CD4-positive, alpha-beta T cell (primary cell): ENCODE data around the gene ATG9A. TPM values are rescaled to one million over a fixed set of nuclear protein-coding genes. Genes with fewer than 3 reads are reported as not detected.

Experiments used
- ATAC-seq: fragments of 200-7000 bp; cut with Tn5 transposase; one replicate; pipeline ENCODE4 v1.10.0; 2022; ENCODE audit warnings: mild to moderate bottlenecking; ENCODE audit not compliant: poor library complexity
- CTCF ChIA-PET: fragments of 350-600 bp; sonication (Branson Sonifier 250); formaldehyde crosslinking; loops from one replicate; lab custom pipeline; 2021; ENCODE audit warnings: antibody characterized with exemption, inconsistent platforms; lab: Charles Lee
- POLR2A ChIA-PET: fragments of 350-600 bp; sonication (Branson Sonifier 250); formaldehyde crosslinking; loops from one replicate; lab custom pipeline; 2021; ENCODE audit warnings: antibody characterized with exemption, inconsistent platforms; lab: Charles Lee
- DNase-seq, 14 experiments: peaks; one replicate each; pipeline ENCODE4 v3.0.0-alpha.2; 2013 to 2020; ENCODE audit warnings: mixed read lengths in 2 of 14
- H3K27ac ChIP-seq, 2 donors: one replicate each; pipeline versions ENCODE4 v1.5.1 to v1.7.0; 2013; ENCODE audit warnings: low read length in 2 of 2, low read depth in 1 of 2, mild to moderate bottlenecking in 1 of 2
- H3K27me3 ChIP-seq, 2 experiments: 1 replicate in 1 of 2; 2 replicates in 1 of 2; pipeline versions ENCODE4 v1.6.1 to v1.7.0; 2013; ENCODE audit warnings: low read length in 2 of 2, control low read depth in 1 of 2, mild to moderate bottlenecking in 1 of 2, moderate library complexity in 1 of 2; ENCODE audit not compliant: insufficient read depth in 2 of 2, control insufficient read depth in 1 of 2
- H3K36me3 ChIP-seq: one replicate; pipeline ENCODE4 v1.6.1; 2013; ENCODE audit warnings: low read length, control low read depth; ENCODE audit not compliant: insufficient read depth
- H3K4me1 ChIP-seq: one replicate; pipeline ENCODE4 v1.6.1; 2013; ENCODE audit warnings: low read length, control low read depth; ENCODE audit not compliant: insufficient read depth
- H3K4me3 ChIP-seq: one replicate; pipeline ENCODE4 v1.5.1; 2013; ENCODE audit warnings: mild to moderate bottlenecking, low read length, moderate library complexity
- H3K9me3 ChIP-seq, 2 experiments: 1 replicate in 1 of 2; 2 replicates in 1 of 2; pipeline versions ENCODE4 v1.6.1 to v1.7.0; 2013; ENCODE audit warnings: low read length in 2 of 2, mild to moderate bottlenecking in 2 of 2, control low read depth in 1 of 2, moderate library complexity in 1 of 2; ENCODE audit not compliant: control insufficient read depth in 1 of 2, insufficient read depth in 1 of 2
- H3K27ac Mint-ChIP-seq: one replicate; pipeline ENCODE4 v1.8.0; 2020; ENCODE audit warnings: mixed read lengths
- H3K27me3 Mint-ChIP-seq: one replicate; pipeline ENCODE4 v1.8.0; 2021; ENCODE audit warnings: mixed read lengths
- H3K36me3 Mint-ChIP-seq: one replicate; pipeline ENCODE4 v1.8.0; 2021; ENCODE audit warnings: low read depth, mixed read lengths
- H3K4me1 Mint-ChIP-seq: one replicate; pipeline ENCODE4 v1.8.0; 2021; ENCODE audit warnings: low read depth, mixed read lengths
- H3K4me3 Mint-ChIP-seq: one replicate; pipeline ENCODE4 v1.8.0; 2020; ENCODE audit warnings: mild to moderate bottlenecking, mixed read lengths
- H3K9me3 Mint-ChIP-seq: one replicate; pipeline ENCODE4 v1.8.0; 2020; ENCODE audit warnings: mixed read lengths
- CTCF ChIP-seq: fragments of 200-600 bp; IDR thresholded peaks from one replicate; pipeline ENCODE4 v1.8.0; 2022; ENCODE audit warnings: antibody characterized with exemption, mild to moderate bottlenecking
- intact Hi-C, 2 experiments: fragments of 100-400 bp; cut with DNase I in 1 of 2; cut with micrococcal nuclease in 1 of 2; formaldehyde crosslinking; loops; one replicate each; pipeline versions ENCODE4 v1.15.1 to v1.9.0; 2023 to 2025; cut with DNase I, micrococcal nuclease
- total RNA-seq, 174 experiments: library from RNA in 2 of 174; stranded (reverse) in 2 of 174; gene quantifications; one replicate each; pipeline ENCODE4 v1.2.3 and lab custom pipeline; 2021 to 2026

Gene ATG9A
- total RNA-seq, 2 experiments from 2014 or later, result 105 to 106 TPM

GRCh38 chr2:219221957-219222518, 7.4 kb downstream of the ATG9A start:
- POLR2A ChIA-PET, result interaction anchor here (1.4 to 6.7 kb wide), 3 partner anchors 7 to 45 kb away, joined by 3 to 63 read pairs (median 49); partner anchors contain the start of genes ANKZF1, ATG9A, CNPPD1 and TUBA4A
- intact Hi-C loops, result no loop called here

GRCh38 chr2:219220652-219221402, 8.6 kb downstream of the ATG9A start:
- intact Hi-C loops, result no loop called here
- H3K36me3 Mint-ChIP-seq, result peaks cover 73% of the 10 kb centered on the region
- peaks cover 31% of the 10 kb centered on the region for H3K4me1 Mint-ChIP-seq
- H3K27ac ChIP-seq, result no peak overlapping the region
- peaks cover 26% of the 10 kb centered on the region for H3K4me1 ChIP-seq
- ATAC-seq (no peak), DNase-seq (no peak)
- TF ChIP-seq CTCF, result no peak
- H3K9me3 ChIP-seq, result no peaks in the 10 kb centered on the region
- ChIA-PET CTCF (no interaction called here), POLR2A (interaction anchor here (0.5 to 6.7 kb wide), 4 partner anchors 9 to 813 kb away, joined by 3 to 63 read pairs (median 26); partner anchors contain the start of genes ANKZF1, ATG9A, TUBA4A and TUBA4B)
- no peaks in the 10 kb centered on the region for H3K27me3 Mint-ChIP-seq
- H3K36me3 ChIP-seq, result peaks cover 61% of the 10 kb centered on the region
- H3K27me3 ChIP-seq, result no peaks in the 10 kb centered on the region
- no peak overlapping the region for H3K4me3 Mint-ChIP-seq
- H3K27ac Mint-ChIP-seq, result peak overlapping the region; percentile 49
- H3K4me3 ChIP-seq, result no peak overlapping the region
- no peaks in the 10 kb centered on the region for H3K9me3 Mint-ChIP-seq

More at GRCh38 chr2:219221957-219222518, 7.4 kb downstream of the ATG9A start:
- H3K9me3 ChIP-seq, result no peaks in the 10 kb centered on the region
- H3K36me3 Mint-ChIP-seq, result peaks cover 81% of the 10 kb centered on the region
- peaks cover 37% of the 10 kb centered on the region for H3K4me1 Mint-ChIP-seq
- no peaks in the 10 kb centered on the region for H3K27me3 Mint-ChIP-seq
- no peak overlapping the region for H3K27ac Mint-ChIP-seq
- no peak overlapping the region for H3K4me3 Mint-ChIP-seq
- H3K4me1 ChIP-seq, result peaks cover 26% of the 10 kb centered on the region
- ATAC-seq (no peak), DNase-seq (no peak)
- H3K27me3 ChIP-seq, result no peaks in the 10 kb centered on the region
- peaks cover 68% of the 10 kb centered on the region for H3K36me3 ChIP-seq
- no peak overlapping the region for H3K4me3 ChIP-seq
- no peak for TF ChIP-seq CTCF
- H3K27ac ChIP-seq, result no peak overlapping the region
- no peaks in the 10 kb centered on the region for H3K9me3 Mint-ChIP-seq
- CTCF ChIA-PET, result no interaction called here

- peak overlapping the region; percentile 49 for H3K27ac Mint-ChIP-seq
- no peak overlapping the region for H3K4me3 ChIP-seq
- CTCF ChIA-PET, result interaction anchor here (1.5 to 2.8 kb wide), 2 partner anchors 26 to 75 kb away, joined by 4 to 16 read pairs; partner anchors contain the start of genes GLB1L and STK16
These were observed 9.5 kb downstream of the ATG9A start for GRCh38 chr2:219219784-219220532.

More at GRCh38 chr2:219219784-219220532, 9.5 kb downstream of the ATG9A start:
- DNase-seq (no peak), ATAC-seq (no peak)
- Histone ChIP-seq H3K4me1 (peaks cover 26% of the 10 kb centered on the region), H3K27me3 (no peaks in the 10 kb centered on the region), H3K9me3 (no peaks in the 10 kb centered on the region), H3K27ac (no peak overlapping the region), H3K36me3 (peaks cover 52% of the 10 kb centered on the region)
- peaks cover 64% of the 10 kb centered on the region for H3K36me3 Mint-ChIP-seq
- no peaks in the 10 kb centered on the region for H3K9me3 Mint-ChIP-seq
- TF ChIP-seq CTCF, result no peak
- H3K4me3 Mint-ChIP-seq, result peak overlapping the region; percentile 58
- POLR2A ChIA-PET, result interaction anchor here (0.9 to 6.7 kb wide), 11 partner anchors 10 to 75 kb away, joined by 4 to 63 read pairs (median 14); partner anchors contain the start of genes ANKZF1, ATG9A, CNPPD1 and DNAJB2
- H3K4me1 Mint-ChIP-seq, result peaks cover 25% of the 10 kb centered on the region
- intact Hi-C loops, result loop anchor here (1.0 to 5.0 kb wide), 3 partner anchors 8 to 32 kb away; partner anchors contain the start of genes TUBA4A (in 2 of the 2), TUBA4B (in 2 of the 2), ANKZF1 (in 1 of the 2) and ATG9A (in 1 of the 2)
- H3K27me3 Mint-ChIP-seq, result no peaks in the 10 kb centered on the region
